Activated naive CD8-positive, alpha-beta T cell treated with anti-CD3 and anti-CD28 coated beads for 36 hours (primary cell): ENCODE measurements around the gene PCSK6. TPM values are rescaled to one million over a fixed set of nuclear protein-coding genes. Genes with fewer than 3 reads are reported as not detected.
A peak's percentile ranks its signal among the peaks of the same experiment; 100 is the strongest.
"Not testable (repeated sequence)": the region's sequence is repeated elsewhere in the genome, so short reads cannot be mapped to it uniquely, and the experiment has no call there.

Experiments used
- DNase-seq: peaks from one replicate; pipeline ENCODE4 v3.0.0; 2021
- H3K27ac Mint-ChIP-seq: one replicate; pipeline ENCODE4 v1.8.0; 2022; ENCODE audit warnings: mild to moderate bottlenecking, moderate library complexity, mixed read lengths
- H3K27me3 Mint-ChIP-seq: one replicate; pipeline ENCODE4 v1.8.0; 2022; ENCODE audit warnings: mild to moderate bottlenecking, mixed read lengths
- H3K36me3 Mint-ChIP-seq: one replicate; pipeline ENCODE4 v1.8.0; 2021; ENCODE audit warnings: mild to moderate bottlenecking, mixed read lengths
- H3K4me1 Mint-ChIP-seq: one replicate; pipeline ENCODE4 v1.8.0; 2021; ENCODE audit warnings: mixed read lengths
- H3K4me3 Mint-ChIP-seq: one replicate; pipeline ENCODE4 v1.8.0; 2022; ENCODE audit warnings: mild to moderate bottlenecking, moderate library complexity, mixed read lengths
- H3K9me3 Mint-ChIP-seq: one replicate; pipeline ENCODE4 v1.8.0; 2022; ENCODE audit warnings: mixed read lengths
- total RNA-seq, 2 experiments: library from RNA; stranded (reverse); gene quantifications; one replicate each; pipeline ENCODE4 v1.2.3, GENCODE V29; 2021

The PCSK6 gene
- total RNA-seq, 2 experiments from 2014 or later = 4.0 to 4.6 TPM

DNA sequence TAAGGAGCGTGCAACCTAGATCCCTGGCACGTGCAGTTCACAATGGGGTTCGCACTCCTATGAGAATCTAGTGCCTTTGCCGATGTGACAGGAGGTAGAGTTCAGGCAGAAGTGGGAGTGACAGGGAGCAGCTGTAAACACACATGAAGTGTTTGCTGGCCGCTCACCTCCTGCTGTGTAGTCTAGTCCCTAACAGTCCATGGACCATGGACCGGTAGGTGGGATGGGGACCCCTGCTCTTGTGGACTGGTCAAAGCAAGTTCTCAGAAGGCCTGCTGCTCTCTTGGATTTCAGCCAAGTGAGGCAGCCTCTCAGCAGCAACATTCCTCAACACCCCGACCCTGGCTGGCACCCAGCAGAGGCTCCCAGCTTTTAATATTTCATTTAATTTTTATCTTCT is 136.3 kb downstream of the PCSK6 start:
- DNase-seq = no peak
- Mint-ChIP-seq H3K9me3 (no peaks in the 10 kb centered on the region), H3K27ac (no peak overlapping the region), H3K36me3 (no peaks in the 10 kb centered on the region), H3K27me3 (peaks cover 5% of the 10 kb centered on the region), H3K4me3 (no peak overlapping the region), H3K4me1 (no peaks in the 10 kb centered on the region)

DNA sequence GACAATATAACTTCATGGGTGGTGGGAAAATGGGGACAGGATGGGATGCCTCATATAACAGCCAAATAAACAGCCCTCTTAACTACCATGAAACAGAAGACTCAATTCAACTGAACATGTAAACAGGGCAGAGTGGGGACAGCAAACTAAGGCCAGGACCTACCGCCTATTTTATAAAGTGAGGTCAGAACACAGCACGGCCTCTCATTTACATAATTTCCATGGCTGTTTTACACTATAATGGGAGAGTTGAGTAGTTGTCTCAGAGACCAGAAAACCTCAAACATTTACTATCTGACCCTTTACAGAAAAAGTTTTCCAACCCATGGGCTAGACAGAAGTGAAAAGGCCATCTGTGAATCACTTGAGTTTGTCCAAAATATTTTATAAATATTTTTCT is 137.8 kb downstream of the PCSK6 start:
- Mint-ChIP-seq H3K27ac (no peak overlapping the region), H3K9me3 (no peaks in the 10 kb centered on the region), H3K4me1 (no peaks in the 10 kb centered on the region), H3K36me3 (no peaks in the 10 kb centered on the region), H3K27me3 (peaks cover 6% of the 10 kb centered on the region), H3K4me3 (no peak overlapping the region)
- DNase-seq = no peak

DNA sequence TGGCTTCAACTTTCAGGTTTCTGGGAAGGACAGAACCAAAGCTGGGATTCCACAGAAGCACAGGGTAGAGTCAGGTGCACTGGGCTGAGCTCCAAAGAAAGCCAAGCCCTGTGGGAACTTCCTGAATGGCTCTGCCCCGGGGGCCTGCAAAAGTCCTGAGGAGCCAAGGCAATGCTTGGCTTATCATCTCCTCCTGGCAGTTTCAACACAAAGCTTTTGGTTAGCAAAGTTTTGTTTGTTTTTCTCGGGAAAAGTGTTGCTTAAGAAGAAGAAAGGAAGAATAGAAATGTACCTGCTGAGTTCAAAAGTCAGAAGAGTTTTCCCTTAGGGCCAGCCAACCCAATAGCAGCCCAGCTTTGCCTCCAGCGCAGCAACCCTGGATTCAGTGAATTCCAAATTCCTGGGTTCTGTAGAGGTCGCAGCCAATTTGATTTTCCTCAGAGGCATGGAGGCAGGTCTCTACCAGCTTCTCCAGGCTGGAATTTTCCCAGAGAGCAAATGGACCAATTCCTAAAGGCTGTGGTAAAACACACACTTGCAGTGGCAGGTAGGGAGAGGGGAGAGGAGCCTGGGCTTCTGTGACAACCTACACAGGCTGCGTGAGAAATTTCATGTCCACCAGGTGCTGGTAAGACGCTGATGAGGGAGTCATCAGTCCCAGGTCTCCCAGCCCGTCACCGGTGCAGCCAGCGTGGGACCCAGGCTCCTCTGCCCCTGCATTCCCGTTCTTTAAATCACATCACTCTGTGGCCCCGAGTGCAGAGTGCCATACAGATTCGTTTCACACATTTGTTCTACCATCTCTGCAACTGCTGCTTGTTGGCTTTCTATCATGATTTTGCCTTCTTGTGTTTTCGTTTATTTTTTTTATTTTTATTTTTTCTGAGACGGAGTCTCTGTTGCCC is 140.2 kb downstream of the PCSK6 start:
- H3K27ac Mint-ChIP-seq = no peak overlapping the region
- H3K27me3 Mint-ChIP-seq = peaks cover 9% of the 10 kb centered on the region
- no peaks in the 10 kb centered on the region for H3K4me1 Mint-ChIP-seq
- H3K4me3 Mint-ChIP-seq = no peak overlapping the region
- no peak for DNase-seq
- H3K36me3 Mint-ChIP-seq = no peaks in the 10 kb centered on the region
- no peaks in the 10 kb centered on the region for H3K9me3 Mint-ChIP-seq

DNA sequence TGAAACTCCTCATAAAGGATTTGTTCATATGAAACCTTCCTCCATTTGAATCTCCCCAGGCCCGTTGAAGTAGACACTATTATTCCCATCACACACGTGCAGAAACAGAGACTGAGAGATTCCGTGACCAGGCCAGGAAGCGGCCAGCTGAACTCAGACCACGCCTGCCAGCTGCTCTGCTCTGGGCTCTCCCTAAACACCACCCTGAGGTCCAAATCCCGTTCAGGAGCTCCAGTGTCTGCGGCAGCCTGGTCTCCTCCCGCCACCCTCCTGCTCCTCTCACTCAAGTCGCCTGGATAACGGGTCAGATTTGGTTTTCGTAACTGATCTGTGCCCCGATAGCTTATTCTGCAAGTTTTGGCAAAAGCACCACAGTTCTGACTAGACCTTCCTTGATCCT is 140.9 kb downstream of the PCSK6 start:
- Mint-ChIP-seq H3K36me3 (no peaks in the 10 kb centered on the region), H3K27ac (no peak overlapping the region), H3K4me3 (no peak overlapping the region), H3K9me3 (no peaks in the 10 kb centered on the region), H3K27me3 (peaks cover 12% of the 10 kb centered on the region), H3K4me1 (no peaks in the 10 kb centered on the region)
- no peak for DNase-seq

DNA sequence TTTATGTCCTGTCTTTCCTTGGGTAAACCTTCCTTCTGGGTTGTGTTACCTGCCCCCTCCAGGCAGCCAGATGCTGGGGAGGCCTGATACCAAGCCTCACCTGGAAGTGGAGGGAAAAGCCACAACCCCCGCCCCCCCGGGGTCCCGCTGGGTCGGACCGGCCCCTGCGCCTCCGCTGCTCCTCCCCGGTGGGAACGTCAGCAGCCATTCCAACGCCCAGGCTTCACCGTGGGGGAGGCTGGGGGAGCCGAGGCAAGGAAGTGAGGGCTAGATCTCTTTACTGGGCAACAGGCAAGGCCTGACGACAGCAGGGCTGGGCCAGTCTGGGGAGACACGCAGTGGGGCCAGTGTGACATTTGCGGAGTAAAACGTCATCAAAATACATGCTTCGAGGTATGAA is 141.5 kb downstream of the PCSK6 start:
- Mint-ChIP-seq H3K36me3 (no peaks in the 10 kb centered on the region), H3K27ac (no peak overlapping the region), H3K27me3 (peaks cover 12% of the 10 kb centered on the region), H3K4me3 (no peak overlapping the region), H3K9me3 (no peaks in the 10 kb centered on the region), H3K4me1 (no peaks in the 10 kb centered on the region)
- no peak for DNase-seq

DNA sequence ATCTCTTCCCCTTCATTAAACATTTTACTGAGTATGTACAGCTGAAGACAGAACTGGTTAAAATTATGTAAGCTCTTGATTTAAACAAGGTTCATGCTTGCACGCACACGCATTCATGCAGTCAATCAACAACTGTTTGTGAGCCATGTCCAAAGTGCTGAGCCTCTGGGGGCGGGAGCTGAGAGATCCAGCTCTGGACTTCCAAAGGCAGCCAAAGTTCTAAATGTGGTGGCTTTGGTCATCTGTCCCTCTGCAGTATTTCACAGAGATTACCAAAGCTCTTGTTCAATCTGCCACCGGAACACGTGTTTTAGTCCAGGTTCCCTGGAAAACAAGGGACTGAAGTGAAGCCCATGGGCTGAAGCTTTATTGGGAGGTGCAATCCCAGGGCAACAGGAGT is 142.1 kb downstream of the PCSK6 start:
- no peak overlapping the region for H3K4me3 Mint-ChIP-seq

DNA sequence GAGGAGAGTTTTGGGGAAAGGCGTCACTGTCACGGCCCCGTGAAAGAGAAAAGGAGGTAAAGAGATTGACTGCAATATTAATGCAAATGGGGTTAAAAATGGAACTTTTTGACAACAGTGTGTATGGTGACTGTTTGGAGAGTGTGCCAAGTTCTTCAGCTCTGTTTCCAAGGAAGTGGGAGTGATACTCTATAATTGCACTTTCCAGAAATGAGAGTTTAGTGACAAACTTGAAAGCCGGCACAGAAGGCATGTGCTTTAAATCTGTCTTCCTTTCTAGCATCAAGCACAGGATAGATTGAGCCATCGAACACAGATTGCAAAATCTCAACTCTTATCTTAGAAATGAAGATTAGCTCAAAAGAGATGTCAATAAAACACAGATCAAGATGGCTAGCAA is 142.6 kb downstream of the PCSK6 start:
- H3K27ac Mint-ChIP-seq = no peak overlapping the region
- H3K4me3 Mint-ChIP-seq = no peak overlapping the region
- H3K36me3 Mint-ChIP-seq = no peaks in the 10 kb centered on the region
- DNase-seq = no peak
- H3K27me3 Mint-ChIP-seq = peaks cover 12% of the 10 kb centered on the region
- H3K4me1 Mint-ChIP-seq = no peaks in the 10 kb centered on the region
- H3K9me3 Mint-ChIP-seq = no peaks in the 10 kb centered on the region

More for the DNA sequence above, 142.1 kb downstream of the PCSK6 start:
- Mint-ChIP-seq H3K9me3 (no peaks in the 10 kb centered on the region), H3K27me3 (peaks cover 12% of the 10 kb centered on the region), H3K27ac (no peak overlapping the region), H3K36me3 (no peaks in the 10 kb centered on the region), H3K4me1 (no peaks in the 10 kb centered on the region)
- no peak for DNase-seq

DNA sequence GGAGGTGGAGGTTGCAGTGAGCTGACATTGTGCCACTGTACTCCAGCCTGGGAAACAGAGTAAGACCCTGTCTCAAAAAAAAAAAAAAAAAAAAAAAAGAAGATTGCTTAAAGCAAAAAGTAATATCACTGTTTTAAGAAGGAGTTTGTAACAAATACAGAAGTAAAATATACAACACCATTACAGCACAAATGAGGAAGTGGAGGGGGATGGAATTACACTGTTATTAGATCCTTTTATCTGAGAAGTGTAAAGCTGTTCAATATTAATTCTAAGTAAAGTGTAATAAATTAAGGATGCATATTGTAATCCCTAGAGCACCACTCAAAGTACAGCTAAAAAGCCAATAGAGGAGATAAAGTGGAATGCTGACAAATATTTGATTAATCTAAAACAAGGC is 147.5 kb downstream of the PCSK6 start:
- Mint-ChIP-seq H3K4me3 (no peak overlapping the region), H3K27ac (no peak overlapping the region), H3K36me3 (no peaks in the 10 kb centered on the region), H3K4me1 (no peaks in the 10 kb centered on the region), H3K27me3 (peaks cover 6% of the 10 kb centered on the region), H3K9me3 (peaks cover 1% of the 10 kb centered on the region)
- DNase-seq = no peak

DNA sequence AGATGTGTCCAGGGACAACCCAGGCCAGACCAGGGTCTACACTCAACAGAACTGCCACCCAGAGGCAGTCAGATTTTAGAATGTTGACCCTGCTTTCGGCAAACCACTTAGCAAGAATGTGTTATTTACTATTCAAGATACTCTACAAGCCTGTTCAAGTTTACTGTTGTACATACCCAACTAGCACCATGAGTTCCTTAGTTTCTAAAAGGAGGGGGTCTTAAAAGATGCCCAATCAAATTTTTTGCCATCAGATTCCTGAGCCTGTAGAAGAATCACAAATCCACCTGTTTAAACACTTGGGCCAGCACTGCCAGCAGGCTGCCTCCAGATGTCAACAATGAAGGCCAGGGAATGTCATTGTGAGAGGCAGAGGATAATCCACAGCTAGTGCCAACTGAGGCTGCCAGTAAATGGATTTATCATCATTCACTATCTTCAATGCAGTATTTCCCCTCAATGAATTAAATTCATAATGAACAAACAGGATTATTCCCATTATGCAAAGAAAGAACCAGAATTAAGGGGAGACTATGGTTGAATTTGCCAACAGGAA is 150.9 kb downstream of the PCSK6 start:
- no peak for DNase-seq
- peaks cover 12% of the 10 kb centered on the region for H3K9me3 Mint-ChIP-seq
- no peaks in the 10 kb centered on the region for H3K27me3 Mint-ChIP-seq
- H3K36me3 Mint-ChIP-seq = peaks cover 17% of the 10 kb centered on the region
- no peak overlapping the region for H3K4me3 Mint-ChIP-seq
- H3K27ac Mint-ChIP-seq = no peak overlapping the region
- H3K4me1 Mint-ChIP-seq = peaks cover 10% of the 10 kb centered on the region

DNA sequence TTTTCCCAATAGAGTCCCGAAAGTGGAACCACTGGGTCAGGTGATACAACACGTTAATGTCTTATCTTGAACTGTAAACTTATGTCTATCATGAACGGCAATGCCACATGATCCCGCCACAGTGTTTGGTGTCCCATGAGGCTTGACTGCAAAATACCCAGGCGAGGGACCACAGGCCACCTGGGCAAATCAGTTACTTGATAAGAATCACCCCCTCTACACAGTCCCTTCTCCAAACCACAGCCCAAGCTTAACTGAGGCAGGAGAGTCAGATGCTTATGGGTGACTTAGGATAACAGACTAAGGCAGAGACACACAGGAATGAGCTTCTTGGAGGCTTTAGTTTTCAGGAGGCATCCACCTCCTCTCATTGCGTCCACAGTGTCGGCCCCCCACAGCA is 151.5 kb downstream of the PCSK6 start:
- DNase-seq = no peak
- peaks cover 21% of the 10 kb centered on the region for H3K36me3 Mint-ChIP-seq
- no peaks in the 10 kb centered on the region for H3K27me3 Mint-ChIP-seq
- no peak overlapping the region for H3K27ac Mint-ChIP-seq
- peaks cover 13% of the 10 kb centered on the region for H3K4me1 Mint-ChIP-seq
- H3K9me3 Mint-ChIP-seq = peaks cover 18% of the 10 kb centered on the region
- no peak overlapping the region for H3K4me3 Mint-ChIP-seq

DNA sequence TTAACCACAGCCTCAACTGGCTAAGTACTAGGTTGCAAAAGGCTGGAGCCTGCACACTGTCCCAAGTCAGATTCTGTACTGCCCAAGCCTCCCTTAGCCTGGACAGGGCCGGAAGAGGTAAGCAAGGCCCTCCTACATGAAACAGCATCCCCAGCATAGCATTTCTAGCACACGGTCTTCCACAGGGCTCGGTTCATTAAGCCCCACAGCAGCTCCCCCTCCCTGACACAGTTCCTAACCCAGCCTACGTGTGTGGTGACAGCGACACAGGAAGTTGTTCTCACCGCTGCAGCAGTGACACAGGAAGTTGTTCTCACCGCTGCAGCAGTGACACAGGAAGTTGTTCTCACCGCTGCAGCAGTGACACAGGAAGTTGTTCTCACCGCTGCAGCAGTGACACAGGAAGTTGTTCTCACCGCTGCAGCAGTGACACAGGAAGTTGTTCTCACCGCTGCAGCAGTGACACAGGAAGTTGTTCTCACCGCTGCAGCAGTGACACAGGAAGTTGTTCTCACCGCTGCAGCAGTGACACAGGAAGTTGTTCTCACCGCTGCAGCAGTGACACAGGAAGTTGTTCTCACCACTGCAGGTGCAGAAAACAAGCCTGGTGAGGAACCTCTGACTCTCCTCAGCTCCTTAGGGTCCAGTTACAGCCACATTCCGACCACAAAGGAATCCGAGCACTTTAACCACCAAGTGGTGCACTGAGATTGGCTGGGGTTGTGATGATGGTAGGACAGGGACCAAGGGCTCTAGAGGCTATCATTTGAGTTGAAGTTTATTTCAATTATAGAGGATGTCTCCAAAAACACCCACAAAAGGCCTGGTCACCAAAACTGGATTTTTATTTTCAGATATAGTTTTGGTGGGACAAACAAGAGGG is 155.4 kb downstream of the PCSK6 start:
- Mint-ChIP-seq H3K9me3 (peaks cover 18% of the 10 kb centered on the region), H3K27ac (peak overlapping the region; percentile 90), H3K4me3 (peak overlapping the region; percentile 77), H3K36me3 (peaks cover 21% of the 10 kb centered on the region), H3K4me1 (peaks cover 13% of the 10 kb centered on the region)
- DNase-seq = peak; percentile 61
- H3K27me3 Mint-ChIP-seq = not testable (repeated sequence)

DNA sequence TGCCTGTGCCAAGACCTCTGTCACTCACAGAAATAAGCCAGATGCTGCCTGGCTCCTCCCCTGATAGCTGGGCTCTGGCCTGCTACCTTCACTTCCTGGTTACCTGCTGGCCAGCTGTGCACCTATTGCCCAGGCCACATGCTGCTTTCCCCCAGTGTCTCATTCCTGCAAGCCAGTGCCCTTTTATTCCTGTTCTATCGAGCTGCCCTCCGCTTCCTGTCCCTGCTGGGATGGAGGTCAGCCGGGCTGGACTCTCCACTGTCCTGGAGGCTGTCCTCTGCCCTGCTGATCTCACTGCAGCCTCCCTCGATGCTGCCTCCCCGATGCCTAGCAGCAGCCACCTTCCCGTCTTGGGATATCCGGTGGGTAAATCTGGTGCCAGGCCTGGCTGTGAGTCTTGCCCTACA is 157.4 kb downstream of the PCSK6 start:
- no peak for DNase-seq
- peaks cover 4% of the 10 kb centered on the region for H3K27me3 Mint-ChIP-seq
- peaks cover 21% of the 10 kb centered on the region for H3K36me3 Mint-ChIP-seq
- peaks cover 13% of the 10 kb centered on the region for H3K4me1 Mint-ChIP-seq
- H3K4me3 Mint-ChIP-seq = no peak overlapping the region
- no peak overlapping the region for H3K27ac Mint-ChIP-seq
- peaks cover 17% of the 10 kb centered on the region for H3K9me3 Mint-ChIP-seq

DNA sequence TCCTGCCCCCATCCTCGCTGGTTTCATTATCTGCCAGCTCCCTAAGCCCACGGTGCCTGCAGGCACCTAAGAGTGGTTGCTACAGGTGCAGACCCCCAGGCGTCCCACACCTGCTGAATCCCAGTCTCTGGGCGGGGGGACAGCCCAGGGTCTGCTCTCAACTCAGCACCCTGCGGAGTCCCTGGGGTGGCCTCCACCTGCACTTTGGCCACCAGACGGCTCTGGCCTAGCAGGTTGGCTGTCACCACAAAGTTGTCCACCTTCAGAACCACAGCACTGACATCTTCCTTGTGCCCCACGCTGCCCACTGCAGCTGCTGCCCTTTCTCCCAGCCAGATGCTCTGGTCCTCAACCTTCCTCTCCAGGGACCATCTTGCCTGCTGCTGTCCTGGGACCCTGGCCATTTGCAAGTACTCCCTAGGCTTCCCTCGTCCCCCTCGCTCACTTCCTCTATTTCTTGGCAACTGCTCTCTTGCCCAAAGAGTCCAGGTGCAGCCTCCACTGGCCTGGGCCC is 159.6 kb downstream of the PCSK6 start:
- Mint-ChIP-seq H3K27ac (no peak overlapping the region), H3K27me3 (peaks cover 4% of the 10 kb centered on the region), H3K4me3 (no peak overlapping the region)

DNA sequence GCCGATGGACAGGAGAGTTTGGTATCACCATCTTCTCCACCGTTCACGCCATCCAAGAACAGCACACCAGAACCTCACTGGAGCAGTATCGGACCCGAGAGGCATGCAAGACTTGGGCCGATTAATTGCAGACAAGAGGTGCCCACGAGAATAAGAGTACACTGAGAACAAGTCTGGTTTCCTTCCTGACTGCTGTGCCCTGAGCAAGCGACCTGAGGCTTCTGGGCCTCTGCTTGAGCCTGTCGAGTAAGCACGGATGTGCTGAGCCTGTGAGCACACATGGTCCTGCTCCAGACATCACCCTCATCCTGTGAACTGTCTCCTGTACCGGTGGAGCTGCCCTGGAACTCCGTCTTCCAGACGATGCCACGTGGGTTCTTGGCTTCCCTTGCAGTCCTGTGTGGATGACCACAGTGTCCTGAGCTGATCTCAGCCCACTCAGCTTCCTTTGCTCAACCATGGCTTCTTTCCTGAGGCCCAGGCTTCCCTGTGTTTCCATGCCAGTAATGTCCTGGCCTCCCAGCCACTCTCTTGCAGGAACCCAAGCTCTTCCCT is 160.1 kb downstream of the PCSK6 start:
- Mint-ChIP-seq H3K9me3 (peaks cover 9% of the 10 kb centered on the region), H3K27ac (no peak overlapping the region), H3K4me1 (peaks cover 5% of the 10 kb centered on the region), H3K27me3 (peaks cover 4% of the 10 kb centered on the region), H3K36me3 (peaks cover 7% of the 10 kb centered on the region), H3K4me3 (no peak overlapping the region)
- no peak for DNase-seq

More for the DNA sequence above, 159.6 kb downstream of the PCSK6 start:
- DNase-seq = no peak
- peaks cover 13% of the 10 kb centered on the region for H3K36me3 Mint-ChIP-seq
- peaks cover 10% of the 10 kb centered on the region for H3K4me1 Mint-ChIP-seq
- H3K9me3 Mint-ChIP-seq = peaks cover 13% of the 10 kb centered on the region

DNA sequence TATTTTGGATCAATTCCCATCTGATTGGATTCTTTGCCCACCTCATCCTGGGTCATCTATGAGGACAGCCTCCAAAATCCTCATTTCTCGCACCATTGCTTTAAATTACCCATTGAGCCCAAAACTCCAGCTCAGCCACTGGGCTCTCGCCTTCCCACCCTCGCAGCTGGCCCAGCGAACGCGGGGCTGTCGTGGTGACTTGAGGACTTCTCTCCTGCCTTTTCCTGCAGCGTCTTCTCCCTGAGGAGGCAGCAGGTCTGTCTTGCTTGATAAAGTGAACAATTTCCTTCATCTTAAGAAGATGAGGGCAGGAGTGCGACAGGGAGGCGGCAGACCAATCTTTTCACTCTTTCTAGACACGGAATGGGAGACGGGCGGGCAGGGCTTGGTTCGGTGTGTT is 161.5 kb downstream of the PCSK6 start:
- H3K4me3 Mint-ChIP-seq = no peak overlapping the region
- H3K4me1 Mint-ChIP-seq = peaks cover under 1% of the 10 kb centered on the region
- H3K36me3 Mint-ChIP-seq = no peaks in the 10 kb centered on the region
- peaks cover under 1% of the 10 kb centered on the region for H3K9me3 Mint-ChIP-seq
- peaks cover 4% of the 10 kb centered on the region for H3K27me3 Mint-ChIP-seq
- no peak for DNase-seq
- no peak overlapping the region for H3K27ac Mint-ChIP-seq
